Head of caudate nucleus (tissue), 42 donors: ENCODE measurements around the gene FAM217B.

Experiments used
- DNase-seq, 42 donors: peaks; one replicate each; pipeline versions ENCODE4 v3.0.0 to v3.0.0-alpha.2; 2020 to 2021; ENCODE audit warnings: mixed read lengths in 7 of 42
- intact Hi-C: fragments of 100-400 bp; cut with DNase I; formaldehyde crosslinking; loops from one replicate; pipeline ENCODE4 v1.15.0; 2022

Gene FAM217B, protein sequence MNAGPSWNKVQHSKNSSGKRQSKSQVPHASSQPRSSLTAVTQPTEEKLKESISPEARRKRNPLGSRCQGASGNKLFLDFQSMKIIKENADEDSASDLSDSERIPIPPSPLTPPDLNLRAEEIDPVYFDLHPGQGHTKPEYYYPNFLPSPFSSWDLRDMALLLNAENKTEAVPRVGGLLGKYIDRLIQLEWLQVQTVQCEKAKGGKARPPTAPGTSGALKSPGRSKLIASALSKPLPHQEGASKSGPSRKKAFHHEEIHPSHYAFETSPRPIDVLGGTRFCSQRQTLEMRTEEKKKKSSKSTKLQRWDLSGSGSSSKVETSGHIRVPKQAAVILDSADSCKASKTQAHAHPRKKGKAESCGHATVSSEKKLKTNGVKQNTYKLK

DNA sequence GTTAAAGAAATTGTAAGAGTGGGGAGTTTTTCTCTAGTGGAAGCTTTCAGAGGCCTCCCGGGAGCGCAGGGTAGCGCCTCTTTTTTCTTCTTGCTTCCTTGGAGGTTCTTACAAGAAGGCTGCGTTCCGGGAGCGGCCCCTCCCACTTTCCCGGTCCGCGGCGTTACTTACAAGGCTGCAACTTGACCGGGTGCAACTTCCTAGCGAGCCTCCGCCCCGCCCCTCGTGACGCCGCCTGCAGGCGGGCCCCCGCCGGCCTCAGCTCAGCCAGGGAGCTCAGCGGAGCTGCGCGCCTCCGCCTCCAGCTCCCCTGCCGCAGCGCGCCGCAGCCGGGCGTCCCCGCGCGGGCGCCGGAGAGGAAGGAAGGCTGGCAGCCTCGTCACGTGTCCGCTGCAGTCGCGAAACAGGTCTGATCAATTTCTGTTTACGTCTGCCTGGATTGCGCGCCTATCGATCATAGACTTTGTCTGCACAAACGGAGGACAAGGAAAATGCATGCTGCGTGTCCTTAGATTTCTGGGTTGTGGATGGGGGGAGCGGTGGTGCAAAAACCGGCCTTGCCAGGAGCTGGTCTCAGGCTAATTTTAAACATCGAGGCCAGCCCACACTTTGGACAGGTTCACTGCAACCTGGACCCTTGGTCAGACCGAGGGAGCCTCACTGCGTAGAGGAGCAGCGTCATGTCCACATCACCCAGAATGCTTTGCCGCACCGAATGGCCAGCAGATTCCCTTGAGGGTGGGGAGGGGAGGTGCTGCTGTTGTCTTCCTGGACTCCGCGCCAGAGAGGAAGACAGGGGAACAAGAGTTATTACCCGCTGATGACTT, at the start of gene FAM217B, which contains the start of gene PPP1R3D:
FAM217B (plus strand) TSS at position 261 of the 827 bp plus-strand sequence. CDS start 3,555 bp downstream, outside the sequence.
PPP1R3D (minus strand) TSS at position 177 of the 827 bp plus-strand sequence. CDS start 374 bp downstream, outside the sequence.
- peak; percentile 86 to 97 (median 95) for DNase-seq
- intact Hi-C loops = loop anchor here (5.0 kb wide), 1 partner anchor 117 kb away; no protein-coding TSS in a partner anchor

DNA sequence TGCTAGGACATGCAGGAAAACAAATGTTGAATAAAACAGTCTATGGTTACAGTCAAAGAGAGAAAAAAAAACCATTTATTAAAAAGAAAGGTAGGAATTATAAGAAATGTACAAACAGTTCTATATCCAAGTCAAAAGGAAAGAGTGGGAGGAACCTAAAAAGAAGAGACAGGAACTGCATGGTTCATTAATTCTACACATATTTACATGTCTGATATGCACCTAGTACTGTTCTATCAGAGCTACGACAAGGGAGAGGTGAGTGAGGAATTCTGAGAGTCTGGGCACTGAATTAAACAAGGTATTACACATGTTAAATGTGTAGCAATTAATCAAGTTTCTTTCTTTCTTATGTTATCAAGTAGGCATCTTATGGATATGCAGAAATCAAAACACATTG, 48.6 kb upstream of the FAM217B start:
- no peak for DNase-seq

DNA sequence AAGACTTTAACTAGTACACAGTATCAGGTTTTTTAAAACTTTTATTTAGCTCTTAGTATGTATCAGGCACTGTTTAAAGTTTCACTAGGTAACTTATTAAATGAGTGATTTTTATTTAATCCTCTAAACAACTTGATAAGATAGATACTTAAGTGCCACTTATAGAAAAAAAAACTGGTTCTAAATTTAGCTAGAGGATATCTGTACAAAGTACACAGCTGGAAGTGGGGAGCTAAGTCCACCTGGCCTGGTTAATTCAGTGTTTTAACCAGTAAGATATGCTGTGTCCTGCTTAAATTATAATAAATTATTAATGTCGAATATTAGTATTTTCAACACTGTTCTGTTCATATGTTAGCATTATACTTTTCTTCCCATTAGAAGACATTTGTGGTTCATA, 44.3 kb upstream of the FAM217B start:
- DNase-seq = no peak
- intact Hi-C loops = no loop called here

More for the DNA sequence above, 48.6 kb upstream of the FAM217B start:
- intact Hi-C loops = no loop called here

DNA sequence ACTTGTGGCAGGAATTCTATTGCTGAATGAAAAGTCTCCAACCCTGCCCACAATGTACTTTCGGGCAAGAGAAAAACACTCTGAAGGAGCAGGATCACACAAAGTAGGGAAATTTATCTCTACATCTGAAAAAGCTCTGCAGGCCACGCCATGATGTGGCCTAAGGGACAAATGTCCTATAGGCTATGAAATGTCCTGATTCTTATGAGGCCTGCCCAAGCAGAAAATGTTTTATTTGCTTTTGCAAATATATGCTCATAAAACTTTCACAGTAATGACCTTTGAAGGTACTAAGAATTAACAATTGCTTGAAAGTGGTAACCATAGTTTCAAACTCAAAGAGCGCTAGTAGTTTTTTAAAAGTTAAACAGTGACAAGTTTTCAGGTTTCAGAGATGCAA, 37.7 kb upstream of the FAM217B start:
- DNase-seq = no peak
- intact Hi-C loops = no loop called here

DNA sequence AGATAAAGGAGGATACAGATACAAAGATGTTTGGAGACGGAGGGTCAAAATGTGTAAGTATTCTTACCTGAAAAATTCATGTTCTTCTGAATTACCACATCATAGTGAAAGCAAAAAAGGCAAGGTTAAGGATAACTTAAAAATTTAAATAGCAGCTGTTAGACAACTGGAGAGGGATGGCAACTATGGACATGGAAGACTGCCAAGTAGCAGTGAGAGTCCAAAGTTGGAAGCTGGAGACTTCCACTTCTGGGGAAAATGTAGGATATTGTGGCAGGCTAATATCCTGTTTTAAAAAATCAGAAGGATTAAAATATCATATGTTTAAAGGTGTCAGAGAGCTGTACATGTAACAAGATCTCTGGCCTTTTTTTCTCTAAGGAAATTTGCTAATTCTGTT, 36.6 kb upstream of the FAM217B start:
- DNase-seq = no peak
- intact Hi-C loops = no loop called here

DNA sequence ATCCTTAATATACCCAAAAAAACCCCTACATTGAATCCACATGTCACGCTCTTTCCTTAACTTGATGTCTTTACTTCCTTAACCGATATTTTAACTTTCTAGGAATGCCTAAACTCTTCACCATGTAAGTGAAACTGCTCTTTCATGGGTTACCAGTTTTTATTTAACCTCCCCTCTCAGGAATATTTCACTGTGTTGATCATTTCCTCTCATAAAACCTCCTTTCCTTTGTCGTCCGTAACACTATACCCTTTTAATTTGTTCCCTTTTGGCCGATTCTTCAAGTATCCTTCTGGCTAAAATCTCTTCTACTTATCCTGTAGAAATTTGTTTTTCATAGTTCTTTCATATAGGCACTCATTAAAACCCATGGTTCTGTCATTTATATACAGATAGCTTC, 31.3 kb upstream of the FAM217B start:
- intact Hi-C loops = no loop called here
- no peak for DNase-seq

DNA sequence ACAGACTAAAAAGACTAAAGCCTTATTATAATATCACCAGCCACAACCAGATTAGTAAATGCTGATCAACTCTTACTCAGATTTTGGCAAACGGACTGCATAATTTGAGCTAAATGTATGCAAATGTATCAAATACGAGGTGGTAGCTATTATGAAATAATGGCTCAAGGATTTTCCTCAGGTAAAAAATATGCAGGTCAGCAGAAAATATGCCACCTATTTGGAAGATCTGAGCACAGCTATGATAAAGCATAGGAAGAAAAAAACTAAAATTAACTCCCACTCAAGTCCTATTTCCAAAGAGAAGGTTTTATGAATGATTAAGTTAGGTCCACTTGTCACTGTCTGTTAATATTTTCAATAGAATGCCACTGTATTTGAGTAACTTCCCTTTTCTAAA, 29.1 kb upstream of the FAM217B start:
- intact Hi-C loops = no loop called here
- no peak for DNase-seq

DNA sequence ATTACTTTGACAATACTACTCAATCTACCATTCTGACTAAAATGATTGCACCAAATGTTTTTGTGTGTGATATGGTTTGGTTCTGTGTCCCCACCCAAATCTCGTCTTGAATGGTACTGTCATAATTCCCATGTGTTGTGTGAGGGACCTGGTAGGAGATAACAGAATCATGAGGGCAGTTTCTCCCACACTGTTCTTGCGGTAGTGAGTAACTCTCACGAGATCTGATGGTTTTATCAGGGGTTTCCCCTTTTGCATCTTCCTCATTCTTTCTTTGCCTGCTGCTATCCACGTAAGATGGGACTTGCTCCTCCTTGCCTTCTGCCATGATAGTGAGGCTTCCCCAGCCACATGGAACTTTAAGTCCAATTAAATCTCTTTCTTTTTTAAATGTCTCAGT, 27.6 kb upstream of the FAM217B start:
- DNase-seq = no peak
- intact Hi-C loops = no loop called here

DNA sequence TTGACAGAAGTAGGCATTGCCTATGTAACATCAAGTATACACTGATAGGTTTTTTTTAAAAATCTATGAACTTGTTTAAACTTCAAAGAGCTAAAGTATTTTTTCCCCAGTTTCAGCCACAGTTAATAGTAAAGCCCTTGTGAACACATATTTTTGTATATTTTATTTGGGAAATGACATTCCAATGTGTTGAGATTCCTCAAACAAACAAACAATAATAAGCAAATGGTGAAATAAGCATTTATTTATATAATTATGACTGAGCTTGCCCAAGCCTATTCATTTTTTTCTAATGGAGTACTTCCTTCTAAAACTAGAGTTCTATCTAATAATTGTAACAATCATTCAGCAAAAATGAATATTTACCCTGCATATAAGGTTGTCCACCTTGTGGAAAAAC, 19.2 kb upstream of the FAM217B start:
- intact Hi-C loops = no loop called here
- DNase-seq = no peak

DNA sequence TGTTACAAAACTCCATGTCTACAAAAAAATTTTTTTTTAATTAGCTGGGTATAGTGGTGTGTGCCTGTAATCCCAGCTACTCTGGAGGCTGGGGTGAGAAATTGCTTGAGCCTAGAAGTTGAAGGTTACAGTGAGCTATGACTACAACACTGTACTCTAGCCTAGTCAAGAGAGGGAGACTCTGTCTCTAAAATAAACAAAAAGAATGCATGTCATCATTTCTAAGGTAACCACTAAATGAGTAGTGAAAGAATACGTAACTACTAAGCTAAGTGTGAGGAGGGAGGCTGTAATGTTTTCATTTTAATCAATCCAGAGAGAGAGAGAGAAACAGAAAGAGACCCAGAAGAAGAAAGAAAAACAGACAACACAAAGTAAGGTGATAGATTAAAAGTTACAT, 16.7 kb upstream of the FAM217B start:
- intact Hi-C loops = no loop called here
- DNase-seq = no peak

DNA sequence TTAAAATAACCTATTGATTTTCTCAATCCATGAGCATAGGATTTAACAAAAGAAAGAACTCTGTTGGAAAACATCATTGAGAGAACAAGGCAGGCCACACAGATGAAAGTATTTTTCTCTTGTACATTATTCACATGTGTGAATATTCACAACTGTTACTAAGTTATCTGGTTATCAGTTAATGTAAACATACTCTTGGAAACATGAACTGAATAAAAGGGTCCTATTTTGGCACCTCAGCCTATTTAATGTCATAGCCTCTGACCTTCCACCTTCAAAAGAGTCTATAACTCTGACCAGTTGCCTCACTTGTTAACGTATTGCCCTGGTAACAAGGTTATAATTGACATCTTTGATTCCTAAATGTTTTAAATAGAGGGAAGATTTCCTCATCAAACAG, 14.8 kb upstream of the FAM217B start:
- DNase-seq = no peak
- intact Hi-C loops = no loop called here

DNA sequence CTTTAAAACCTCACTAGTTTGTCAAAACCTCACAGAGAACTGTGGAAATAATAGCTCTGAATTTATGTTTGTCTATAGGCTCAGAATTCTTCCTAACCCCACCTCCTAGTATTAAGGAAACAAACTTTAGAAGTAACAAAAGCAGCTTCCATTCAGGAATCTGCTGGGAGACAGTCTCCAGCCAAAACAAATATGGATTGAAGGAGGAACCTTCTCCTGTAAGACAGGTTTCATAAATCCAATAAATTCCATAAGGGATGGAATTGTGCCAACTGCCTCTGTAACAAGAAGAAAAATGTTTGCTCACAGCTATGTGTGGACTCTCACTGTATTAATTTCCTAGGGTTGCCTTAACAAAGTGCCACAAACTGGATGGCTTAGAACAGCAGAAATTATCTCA, 14.3 kb upstream of the FAM217B start:
- intact Hi-C loops = no loop called here
- no peak for DNase-seq

DNA sequence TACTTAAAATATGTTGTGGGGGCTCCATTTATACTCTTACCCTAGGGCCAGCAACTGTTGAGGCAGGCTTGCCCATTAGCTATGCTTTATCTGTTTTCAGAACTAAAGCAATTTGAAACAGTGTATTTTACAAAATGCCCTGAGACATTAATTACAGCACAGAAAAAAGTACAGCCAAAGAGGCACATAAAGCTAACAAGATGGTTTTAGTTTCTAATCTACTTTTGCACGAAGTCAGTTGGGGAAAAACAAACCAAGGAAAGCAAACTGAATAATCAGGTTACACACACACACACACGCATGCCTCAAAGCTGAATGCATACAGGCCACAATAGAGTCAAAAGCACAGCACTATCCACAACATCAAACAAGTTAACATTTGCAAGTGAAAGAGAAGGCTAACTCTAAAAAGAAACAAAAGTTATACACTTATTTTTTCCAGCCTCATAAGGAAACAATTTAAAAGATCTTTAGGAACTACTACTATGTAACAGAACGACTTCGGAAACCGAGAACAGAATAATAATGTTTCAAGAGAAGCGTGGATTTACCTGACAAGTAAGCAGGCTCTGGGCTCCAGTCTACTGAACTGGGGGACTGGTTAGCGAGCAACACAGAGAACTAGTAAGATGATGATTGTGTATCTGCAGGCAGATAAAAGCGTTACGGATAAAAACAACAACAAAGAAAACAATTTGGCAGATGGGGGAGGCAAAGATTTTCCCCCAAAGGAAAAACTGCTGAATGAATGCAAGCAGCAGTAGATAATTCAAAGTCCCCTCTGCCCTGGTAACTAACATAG, 8.5 kb upstream of the FAM217B start:
- DNase-seq = no peak
- intact Hi-C loops = loop anchor here (10.0 kb wide), 1 partner anchor 147 kb away; no protein-coding TSS in a partner anchor

DNA sequence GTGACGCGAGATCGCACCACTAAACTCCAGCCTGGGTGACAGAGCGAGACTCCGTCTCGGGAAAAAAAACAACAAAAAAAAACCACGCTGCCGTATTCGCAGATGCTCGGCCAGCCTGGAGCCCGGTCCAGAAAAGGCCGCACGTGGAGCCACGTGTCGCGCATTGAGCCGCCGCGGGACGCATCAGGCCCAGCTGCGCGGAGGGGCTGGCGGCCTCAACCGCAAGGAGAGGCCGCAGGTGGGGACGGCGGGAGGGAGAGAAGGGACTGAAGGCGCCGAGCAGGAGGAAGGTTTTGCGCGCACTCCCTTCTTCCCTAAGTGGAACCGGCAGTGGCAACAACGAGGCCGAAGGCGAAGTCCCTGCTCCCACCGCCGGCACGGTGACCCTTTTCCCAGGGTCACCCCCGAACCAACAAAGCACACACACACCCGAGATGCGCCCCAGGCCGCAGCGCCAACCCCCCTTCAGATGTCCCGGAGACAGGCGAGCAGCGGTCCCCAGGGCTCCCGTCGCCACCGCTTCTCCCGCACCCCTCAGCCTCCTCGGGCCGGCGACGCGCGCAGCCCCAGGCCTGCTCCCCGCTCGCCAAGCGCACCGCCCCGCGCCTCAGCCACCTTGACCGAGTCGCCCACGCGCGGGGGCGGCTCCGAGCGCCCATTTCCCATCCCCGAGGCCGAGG, 7.4 kb upstream of the FAM217B start:
- DNase-seq = no peak
- intact Hi-C loops = loop anchor here (10.0 kb wide), 1 partner anchor 148 kb away; no protein-coding TSS in a partner anchor

DNA sequence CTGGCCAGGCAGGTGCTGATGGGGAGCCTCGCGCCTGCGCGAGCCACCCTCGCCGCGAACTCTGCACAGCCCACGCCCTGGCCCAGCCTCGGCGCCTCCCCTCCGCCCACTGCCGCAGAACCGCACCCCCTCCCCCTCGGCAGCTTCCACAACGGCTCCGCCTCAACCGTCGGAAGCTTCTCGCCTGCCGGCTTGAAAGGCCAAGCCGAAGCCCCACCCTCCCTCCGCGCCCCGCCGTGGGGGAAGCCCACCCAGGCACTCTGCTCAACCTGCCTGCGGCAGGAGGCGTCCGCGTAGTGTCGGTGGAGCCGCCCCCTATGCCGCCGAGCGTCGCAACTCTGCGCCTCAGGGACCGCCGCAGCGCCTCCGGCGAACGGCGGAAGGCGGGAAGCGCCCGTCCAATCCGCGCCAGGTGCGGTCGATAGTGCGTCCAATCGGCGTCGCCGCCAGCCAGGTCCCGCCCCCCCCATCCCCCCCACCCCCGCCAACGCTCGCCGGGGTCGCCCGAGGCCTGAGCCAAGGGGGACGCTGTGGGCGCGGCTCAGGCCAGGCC, 6.8 kb upstream of the FAM217B start, which contains the start of gene SYCP2:
SYCP2 (minus strand) TSS at position 342 of the 553 bp plus-strand sequence. CDS start 11,224 bp downstream, outside the sequence.
- peak in 40 of 42 donors; percentile 28 to 81 (median 63) for DNase-seq
- intact Hi-C loops = loop anchor here (10.0 kb wide), 1 partner anchor 149 kb away; no protein-coding TSS in a partner anchor

DNA sequence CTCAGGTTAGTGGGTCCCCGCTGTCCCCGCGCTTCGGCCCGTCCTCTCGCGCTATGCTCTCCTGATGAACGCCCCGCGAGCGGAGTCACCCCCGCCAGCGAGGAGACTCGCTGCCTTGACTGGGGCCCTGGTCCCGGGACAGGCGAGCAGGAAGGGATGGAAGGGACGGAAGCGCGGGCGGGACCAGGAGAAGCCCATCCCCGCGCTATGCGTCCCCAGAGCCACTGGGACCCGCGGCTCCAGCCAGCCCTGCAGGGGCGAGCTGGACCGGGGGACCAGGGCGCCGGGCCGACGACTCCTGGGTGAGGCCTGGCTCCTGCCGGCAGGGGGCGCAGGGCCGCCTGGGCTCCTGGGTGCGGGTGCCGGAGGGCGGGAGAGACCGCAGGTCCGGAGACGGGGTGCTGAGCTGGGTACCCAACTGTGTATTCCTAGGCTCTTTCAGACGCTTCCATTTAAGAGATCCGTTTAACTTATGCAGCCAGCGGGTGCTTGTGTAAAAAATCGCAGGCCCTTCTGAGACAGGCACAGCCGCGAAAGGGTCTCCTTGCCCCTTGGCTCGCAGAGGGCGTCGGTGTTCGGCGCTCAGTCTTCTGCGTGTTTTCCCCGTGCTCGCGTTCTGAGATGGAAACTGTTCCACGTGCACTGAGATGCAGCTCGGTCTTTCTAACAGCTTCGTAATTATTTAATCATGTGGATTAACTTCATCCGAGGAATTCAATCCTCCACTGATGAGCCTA, 6.2 kb upstream of the FAM217B start:
- intact Hi-C loops = loop anchor here (10.0 kb wide), 1 partner anchor 149 kb away; no protein-coding TSS in a partner anchor
- DNase-seq = peak; percentile 52 to 93 (median 84)

DNA sequence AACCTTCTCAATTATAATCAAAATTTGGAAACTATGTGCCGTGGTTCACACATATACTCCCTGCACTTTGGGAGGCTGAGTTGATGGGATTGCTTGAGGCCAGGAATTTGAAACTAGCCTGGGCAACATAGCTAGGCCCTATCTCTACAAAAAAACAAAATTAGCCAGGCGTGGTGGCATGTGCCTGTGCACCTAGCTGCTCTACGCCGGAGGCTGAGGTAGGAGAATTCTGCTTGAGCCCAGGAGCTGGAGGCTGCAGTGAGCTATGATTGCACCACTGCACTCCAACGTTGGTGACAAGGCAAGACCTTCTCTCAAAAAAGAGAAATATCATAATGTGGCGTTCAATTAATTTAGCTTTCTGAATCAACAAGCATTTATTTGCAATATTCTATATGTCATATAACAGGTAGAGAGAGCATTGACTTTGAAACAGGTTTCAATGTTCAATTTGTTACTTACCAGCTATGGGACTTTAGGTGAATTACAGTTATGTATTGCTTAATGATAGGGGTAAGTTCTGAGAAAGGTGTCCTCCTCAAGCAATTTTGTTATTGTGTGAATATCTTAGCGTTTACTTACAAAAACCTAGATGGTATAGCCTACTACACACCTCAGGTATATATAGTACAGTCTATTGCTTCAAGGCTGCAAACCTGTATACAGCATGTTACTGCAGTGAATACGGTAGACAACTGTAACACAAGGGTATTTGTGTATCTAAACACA, 4.6 kb upstream of the FAM217B start:
- no peak for DNase-seq
- intact Hi-C loops = loop anchor here (10.0 kb wide), 1 partner anchor 151 kb away; no protein-coding TSS in a partner anchor
